SK-N-MC (cell line): ENCODE measurements around the gene SOX1.

Source experiments
- EZH2 ChIP-seq: fragments of 200-600 bp; sonication (generic); IDR thresholded peaks from one replicate; pipeline ENCODE4 v1.6.1; 2017; ENCODE audit warnings: antibody characterized with exemption
- FOXP2 ChIP-seq: optimal IDR thresholded peaks from 2 replicates; pipeline ENCODE3; 2011; ENCODE audit warnings: mild to moderate bottlenecking, moderate library complexity; ENCODE audit not compliant: insufficient read depth; ENCODE audit errors: extremely low read length, control extremely low read depth
- POLR2AphosphoS5 ChIP-seq: IDR thresholded peaks from 2 replicates; pipeline ENCODE4 v1.6.1; 2012; ENCODE audit warnings: mild to moderate bottlenecking, low read depth, low read length, borderline replicate concordance

GRCh38 chr13:112067116-112067741, at the start of gene SOX1:
- TF ChIP-seq POLR2AphosphoS5, result no peak
- TF ChIP-seq EZH2, result no peak
- no peak for TF ChIP-seq FOXP2
